Stomach (tissue), 4 donors: ENCODE results near the gene FOXP3.

Source experiments
- POLR2A ChIP-seq, 4 donors: fragments of 450-650 bp; IDR thresholded peaks; one replicate each; pipeline ENCODE4 v1.6.1; 2016; ENCODE audit warnings: antibody characterized with exemption in 4 of 4, control low read depth in 2 of 4, mild to moderate bottlenecking in 1 of 4, moderate library complexity in 1 of 4
- TF ChIP-seq, protein P1 (sequence below), 7 experiments: fragments of 450-650 bp in 4 of 7; fragments of 200-600 bp in 3 of 7; sonication (generic) in 3 of 7; IDR thresholded peaks; one replicate each; pipeline ENCODE4 v1.5.1; 2016 to 2019; ENCODE audit warnings: antibody characterized with exemption in 7 of 7, control low read depth in 2 of 7, mild to moderate bottlenecking in 1 of 7

DNA sequence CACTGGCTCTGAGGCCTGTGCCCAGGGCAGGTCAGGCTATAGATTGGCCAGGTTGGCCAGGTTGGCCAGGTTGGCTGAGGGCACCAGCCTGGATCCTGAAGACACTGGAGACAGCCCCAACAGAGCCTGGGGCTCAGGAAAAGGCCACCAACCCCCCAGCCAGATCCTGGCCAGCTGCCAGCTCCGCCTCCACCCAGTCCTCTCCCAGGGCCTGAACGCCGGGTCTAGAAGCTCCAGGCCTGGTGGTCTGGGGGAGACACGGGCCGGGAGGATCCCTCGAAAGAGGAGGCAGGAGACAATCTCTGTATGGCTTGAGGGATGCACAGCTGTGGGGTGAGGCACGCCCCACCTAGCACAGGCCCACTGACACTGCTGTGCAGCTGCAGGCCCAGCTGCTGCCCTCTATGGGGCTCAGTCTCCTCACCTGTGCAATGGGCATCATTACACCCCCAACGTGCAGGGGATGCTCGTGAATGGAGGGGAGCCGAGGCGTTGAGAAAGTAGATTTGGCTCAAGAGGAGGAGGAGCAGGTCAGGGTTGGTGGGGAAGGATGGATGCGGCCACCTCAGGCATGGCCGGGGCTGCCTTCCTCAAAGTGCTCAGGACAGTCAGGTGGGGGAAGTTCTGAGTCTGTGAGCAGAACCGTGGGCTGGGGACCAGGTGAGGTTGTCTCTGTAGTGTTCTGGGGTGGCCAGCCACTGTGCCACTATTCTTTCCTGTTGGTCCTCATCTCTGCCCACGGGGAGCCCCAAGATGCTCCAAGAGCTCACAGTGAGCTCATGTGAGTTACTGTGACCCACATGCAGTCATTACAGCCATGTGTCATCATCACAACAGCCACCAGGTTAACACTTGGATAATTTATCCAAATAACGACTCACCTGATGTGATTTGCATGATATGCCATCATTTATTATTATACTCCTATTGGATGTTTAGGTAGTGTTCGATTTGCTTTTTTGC, 28.2 kb upstream of the FOXP3 start:
- no peak for TF ChIP-seq POLR2A (IDR thresholded peaks at IDR 0.05)
- TF ChIP-seq, protein P1, sequence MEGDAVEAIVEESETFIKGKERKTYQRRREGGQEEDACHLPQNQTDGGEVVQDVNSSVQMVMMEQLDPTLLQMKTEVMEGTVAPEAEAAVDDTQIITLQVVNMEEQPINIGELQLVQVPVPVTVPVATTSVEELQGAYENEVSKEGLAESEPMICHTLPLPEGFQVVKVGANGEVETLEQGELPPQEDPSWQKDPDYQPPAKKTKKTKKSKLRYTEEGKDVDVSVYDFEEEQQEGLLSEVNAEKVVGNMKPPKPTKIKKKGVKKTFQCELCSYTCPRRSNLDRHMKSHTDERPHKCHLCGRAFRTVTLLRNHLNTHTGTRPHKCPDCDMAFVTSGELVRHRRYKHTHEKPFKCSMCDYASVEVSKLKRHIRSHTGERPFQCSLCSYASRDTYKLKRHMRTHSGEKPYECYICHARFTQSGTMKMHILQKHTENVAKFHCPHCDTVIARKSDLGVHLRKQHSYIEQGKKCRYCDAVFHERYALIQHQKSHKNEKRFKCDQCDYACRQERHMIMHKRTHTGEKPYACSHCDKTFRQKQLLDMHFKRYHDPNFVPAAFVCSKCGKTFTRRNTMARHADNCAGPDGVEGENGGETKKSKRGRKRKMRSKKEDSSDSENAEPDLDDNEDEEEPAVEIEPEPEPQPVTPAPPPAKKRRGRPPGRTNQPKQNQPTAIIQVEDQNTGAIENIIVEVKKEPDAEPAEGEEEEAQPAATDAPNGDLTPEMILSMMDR (IDR thresholded peaks at IDR 0.05), result no peak
